HepG2 (cell line): ENCODE measurements around the gene TMCC1. TPM values are rescaled to one million over a fixed set of nuclear protein-coding genes. Genes with fewer than 3 reads are reported as not detected.

Source experiments
- AGO2 ChIP-seq: fragments of 200-400 bp; formaldehyde crosslinking; optimal IDR thresholded peaks from 2 replicates; pipeline ENCODE3; 2017; ENCODE audit warnings: mild to moderate bottlenecking, low read depth, low read length, moderate library complexity
- ARNT2 ChIP-seq: sonication (generic); formaldehyde crosslinking; IDR thresholded peaks from 2 replicates; pipeline ENCODE4 v1.8.0; 2022; ENCODE audit warnings: mild to moderate bottlenecking, low read depth, missing genetic modification reagents, moderate library complexity
- CBX5 ChIP-seq: sonication (generic); formaldehyde crosslinking; IDR thresholded peaks from 2 replicates; pipeline ENCODE4 v1.4.0; 2020; ENCODE audit warnings: missing genetic modification reagents, borderline replicate concordance
- CENPX ChIP-seq: sonication (generic); formaldehyde crosslinking; IDR thresholded peaks from 2 replicates; pipeline ENCODE4 v1.9.0; 2021; ENCODE audit warnings: mild to moderate bottlenecking, missing genetic modification reagents, moderate library complexity
- HDAC2 ChIP-seq: sonication (generic); formaldehyde crosslinking; IDR thresholded peaks from 2 replicates; pipeline ENCODE4 v1.4.0; 2020; ENCODE audit warnings: missing genetic modification reagents
- MED1 ChIP-seq: sonication (generic); formaldehyde crosslinking; IDR thresholded peaks from 2 replicates; pipeline ENCODE4 v1.4.0; 2020; ENCODE audit warnings: missing genetic modification reagents
- NFATC3 ChIP-seq: sonication (generic); formaldehyde crosslinking; IDR thresholded peaks from 2 replicates; pipeline ENCODE4 v1.5.1; 2020; ENCODE audit warnings: mild to moderate bottlenecking, missing genetic modification reagents
- ONECUT2 ChIP-seq: sonication (generic); formaldehyde crosslinking; IDR thresholded peaks from 2 replicates; pipeline ENCODE4 v1.4.0; 2020; ENCODE audit warnings: missing genetic modification reagents
- RFX1 ChIP-seq: fragments of 450-650 bp; IDR thresholded peaks from 2 replicates; pipeline ENCODE4 v1.6.1; 2017
- YY1 ChIP-seq: IDR thresholded peaks from 2 replicates; pipeline ENCODE4 v1.6.1; 2011; ENCODE audit warnings: low read length, low read depth, moderate library complexity, mild to moderate bottlenecking; ENCODE audit not compliant: insufficient read depth, insufficient replicate concordance
- ZFP1 ChIP-seq: IDR thresholded peaks from 2 replicates; pipeline ENCODE4 v1.6.1; 2016
- ZMAT3 ChIP-seq: sonication (generic); formaldehyde crosslinking; conservative IDR thresholded peaks from 2 replicates; pipeline ENCODE4 v1.7.0; 2021; ENCODE audit warnings: missing genetic modification reagents
- ZNF343 ChIP-seq: sonication (generic); formaldehyde crosslinking; IDR thresholded peaks from 2 replicates; pipeline ENCODE4 v1.4.0; 2020; ENCODE audit warnings: mild to moderate bottlenecking, missing genetic modification reagents
- ZNF484 ChIP-seq: sonication (generic); formaldehyde crosslinking; IDR thresholded peaks from 2 replicates; pipeline ENCODE4 v1.5.1; 2020; ENCODE audit warnings: mild to moderate bottlenecking, low read depth, missing genetic modification reagents, borderline replicate concordance
- ZNF772 ChIP-seq: sonication (generic); formaldehyde crosslinking; IDR thresholded peaks from 2 replicates; pipeline ENCODE4 v1.5.0; 2020; ENCODE audit warnings: mild to moderate bottlenecking, missing genetic modification reagents
- polyA plus RNA-seq, 8 experiments: library from polyadenylated mRNA; depleted of rRNA in 3 of 8; stranded (reverse) in 7 of 8; unstranded in 1 of 8; fragments of >200 nt; fragmentation: Illumina TruSeq in 4 of 8; extraction: Trizol in 4 of 8; gene quantifications; 2 replicates each; pipeline versions ENCODE4 v1.2.1 to v1.2.3, GENCODE V29; 2011 to 2016; ENCODE audit warnings: low read depth in 4 of 8, missing spikeins in 1 of 8, mixed read lengths in 1 of 8; ENCODE audit not compliant: insufficient read depth in 1 of 8
- total RNA-seq, 5 experiments: library from RNA; depleted of rRNA; stranded (reverse); fragments of >200 nt; fragmentation: Illumina TruSeq; extraction: Trizol; gene quantifications; 2 replicates each; pipeline ENCODE4 v1.2.3, GENCODE V29; 2016; ENCODE audit warnings: low read depth in 1 of 5
- TF ChIP-seq, protein P1 (sequence below), 2 experiments: fragments of 450-650 bp in 1 of 2; sonication (generic) in 1 of 2; formaldehyde crosslinking in 1 of 2; IDR thresholded peaks; 2 replicates each; pipeline versions ENCODE4 v1.6.1 to v1.8.0; 2016 to 2022; ENCODE audit warnings: antibody characterized with exemption in 1 of 2, mild to moderate bottlenecking in 1 of 2, missing genetic modification reagents in 1 of 2
- TF ChIP-seq, protein P2 (sequence below): sonication (generic); formaldehyde crosslinking; IDR thresholded peaks from 2 replicates; pipeline ENCODE4 v1.8.0; 2023; ENCODE audit warnings: mild to moderate bottlenecking, missing genetic modification reagents
- TF ChIP-seq, protein P3 (sequence below): sonication (generic); formaldehyde crosslinking; conservative IDR thresholded peaks from 2 replicates; pipeline ENCODE4 v1.8.1; 2023; ENCODE audit warnings: missing genetic modification reagents

The TMCC1 gene
- total and polyA plus RNA-seq, 2 of the 13 experiments (the other 11 are each of a cell fraction or from before 2014, with no cell fraction given): 12.1 to 264 TPM

DNA sequence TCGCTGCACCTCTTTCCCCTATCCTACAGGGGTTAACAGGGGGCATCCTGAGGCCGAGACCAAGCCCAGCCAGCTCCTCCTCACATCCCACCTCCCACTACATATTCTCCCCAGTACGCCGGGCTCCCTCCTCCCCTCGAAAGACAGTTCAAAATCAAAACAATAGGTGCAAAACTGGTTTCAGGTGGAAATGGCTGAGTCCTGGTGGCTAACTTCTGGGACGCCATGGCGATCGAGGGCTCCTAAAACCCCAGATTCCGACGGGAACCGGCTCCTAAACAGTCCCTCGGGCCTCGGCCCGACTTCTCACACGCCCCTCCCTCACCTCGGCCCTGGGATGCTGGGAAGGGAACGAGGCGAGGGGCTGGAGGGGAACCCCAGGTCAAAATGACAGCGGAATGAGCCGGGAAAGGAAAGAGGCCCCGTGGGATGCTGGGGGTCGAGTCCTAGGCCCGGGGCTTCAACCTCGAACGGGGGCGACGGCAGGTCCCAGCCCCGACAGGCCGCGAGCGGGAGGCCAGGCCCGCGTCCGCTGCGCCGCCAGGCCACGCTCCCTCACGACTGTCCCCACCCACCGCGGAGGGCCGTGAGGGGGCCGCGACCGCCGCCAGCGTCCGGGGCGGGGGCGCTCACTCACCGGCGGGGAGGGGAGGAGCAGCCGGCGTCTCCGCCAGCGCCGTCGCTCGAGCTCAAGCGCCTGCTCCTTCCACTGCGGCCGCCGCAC lies 492 bp downstream of the TMCC1 start (continued):
- TF ChIP-seq, protein P1, sequence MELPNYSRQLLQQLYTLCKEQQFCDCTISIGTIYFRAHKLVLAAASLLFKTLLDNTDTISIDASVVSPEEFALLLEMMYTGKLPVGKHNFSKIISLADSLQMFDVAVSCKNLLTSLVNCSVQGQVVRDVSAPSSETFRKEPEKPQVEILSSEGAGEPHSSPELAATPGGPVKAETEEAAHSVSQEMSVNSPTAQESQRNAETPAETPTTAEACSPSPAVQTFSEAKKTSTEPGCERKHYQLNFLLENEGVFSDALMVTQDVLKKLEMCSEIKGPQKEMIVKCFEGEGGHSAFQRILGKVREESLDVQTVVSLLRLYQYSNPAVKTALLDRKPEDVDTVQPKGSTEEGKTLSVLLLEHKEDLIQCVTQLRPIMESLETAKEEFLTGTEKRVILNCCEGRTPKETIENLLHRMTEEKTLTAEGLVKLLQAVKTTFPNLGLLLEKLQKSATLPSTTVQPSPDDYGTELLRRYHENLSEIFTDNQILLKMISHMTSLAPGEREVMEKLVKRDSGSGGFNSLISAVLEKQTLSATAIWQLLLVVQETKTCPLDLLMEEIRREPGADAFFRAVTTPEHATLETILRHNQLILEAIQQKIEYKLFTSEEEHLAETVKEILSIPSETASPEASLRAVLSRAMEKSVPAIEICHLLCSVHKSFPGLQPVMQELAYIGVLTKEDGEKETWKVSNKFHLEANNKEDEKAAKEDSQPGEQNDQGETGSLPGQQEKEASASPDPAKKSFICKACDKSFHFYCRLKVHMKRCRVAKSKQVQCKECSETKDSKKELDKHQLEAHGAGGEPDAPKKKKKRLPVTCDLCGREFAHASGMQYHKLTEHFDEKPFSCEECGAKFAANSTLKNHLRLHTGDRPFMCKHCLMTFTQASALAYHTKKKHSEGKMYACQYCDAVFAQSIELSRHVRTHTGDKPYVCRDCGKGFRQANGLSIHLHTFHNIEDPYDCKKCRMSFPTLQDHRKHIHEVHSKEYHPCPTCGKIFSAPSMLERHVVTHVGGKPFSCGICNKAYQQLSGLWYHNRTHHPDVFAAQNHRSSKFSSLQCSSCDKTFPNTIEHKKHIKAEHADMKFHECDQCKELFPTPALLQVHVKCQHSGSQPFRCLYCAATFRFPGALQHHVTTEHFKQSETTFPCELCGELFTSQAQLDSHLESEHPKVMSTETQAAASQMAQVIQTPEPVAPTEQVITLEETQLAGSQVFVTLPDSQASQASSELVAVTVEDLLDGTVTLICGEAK (IDR thresholded peaks at IDR 0.05): no peak
- TF ChIP-seq, protein P1 (CRISPR knock-in tag; IDR thresholded peaks at IDR 0.05): peak; percentile 30; the same call in 1 of the 2 replicates
- TF ChIP-seq ARNT2 (CRISPR knock-in tag): 0 out of 2 replicates have a peak, but pooled peaks have one; percentile 44
- no peak for TF ChIP-seq YY1
- no peak for TF ChIP-seq MED1 (CRISPR knock-in tag)
- TF ChIP-seq ZNF772 (CRISPR knock-in tag): no peak
- no peak for TF ChIP-seq RFX1
- no peak for TF ChIP-seq ONECUT2 (CRISPR knock-in tag)
- TF ChIP-seq HDAC2: 0 out of 2 replicates have a peak, but pooled peaks have one; percentile 27
- no peak for TF ChIP-seq ZNF484 (CRISPR knock-in tag)
- peak; percentile 88 for TF ChIP-seq AGO2
- TF ChIP-seq, protein P2, sequence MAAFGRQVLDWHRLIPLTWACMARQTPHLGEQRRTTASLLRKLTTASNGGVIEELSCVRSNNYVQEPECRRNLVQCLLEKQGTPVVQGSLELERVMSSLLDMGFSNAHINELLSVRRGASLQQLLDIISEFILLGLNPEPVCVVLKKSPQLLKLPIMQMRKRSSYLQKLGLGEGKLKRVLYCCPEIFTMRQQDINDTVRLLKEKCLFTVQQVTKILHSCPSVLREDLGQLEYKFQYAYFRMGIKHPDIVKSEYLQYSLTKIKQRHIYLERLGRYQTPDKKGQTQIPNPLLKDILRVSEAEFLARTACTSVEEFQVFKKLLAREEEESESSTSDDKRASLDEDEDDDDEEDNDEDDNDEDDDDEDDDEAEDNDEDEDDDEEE: peak; percentile 44; the same call in 1 of the 2 replicates
- TF ChIP-seq, protein P3, sequence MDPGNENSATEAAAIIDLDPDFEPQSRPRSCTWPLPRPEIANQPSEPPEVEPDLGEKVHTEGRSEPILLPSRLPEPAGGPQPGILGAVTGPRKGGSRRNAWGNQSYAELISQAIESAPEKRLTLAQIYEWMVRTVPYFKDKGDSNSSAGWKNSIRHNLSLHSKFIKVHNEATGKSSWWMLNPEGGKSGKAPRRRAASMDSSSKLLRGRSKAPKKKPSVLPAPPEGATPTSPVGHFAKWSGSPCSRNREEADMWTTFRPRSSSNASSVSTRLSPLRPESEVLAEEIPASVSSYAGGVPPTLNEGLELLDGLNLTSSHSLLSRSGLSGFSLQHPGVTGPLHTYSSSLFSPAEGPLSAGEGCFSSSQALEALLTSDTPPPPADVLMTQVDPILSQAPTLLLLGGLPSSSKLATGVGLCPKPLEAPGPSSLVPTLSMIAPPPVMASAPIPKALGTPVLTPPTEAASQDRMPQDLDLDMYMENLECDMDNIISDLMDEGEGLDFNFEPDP (CRISPR knock-in tag): no peak
- no peak for TF ChIP-seq NFATC3 (CRISPR knock-in tag)
- TF ChIP-seq ZNF343 (CRISPR knock-in tag): peak; percentile 41; the same call in 1 of the 2 replicates
- TF ChIP-seq ZMAT3 (CRISPR knock-in tag): no peak
- no peak for TF ChIP-seq CENPX
- no peak for TF ChIP-seq CBX5
- TF ChIP-seq ZFP1 (CRISPR knock-in tag): no peak
